Loucy (cell line): ENCODE measurements around the gene NBEAL2.
A peak's percentile ranks its signal among the peaks of the same experiment; 100 is the strongest.

ENCODE experiments used
- EZH2phosphoT487 ChIP-seq: fragments of 200-600 bp; IDR thresholded peaks from 2 replicates; pipeline ENCODE4 v1.6.1; 2018; ENCODE audit warnings: antibody characterized with exemption, mild to moderate bottlenecking, moderate library complexity, borderline replicate concordance
- TF ChIP-seq, protein P1 (sequence below): fragments of 200-600 bp; sonication (generic); conservative IDR thresholded peaks from 2 replicates; pipeline ENCODE4 v1.5.1; 2014; ENCODE audit warnings: mild to moderate bottlenecking, antibody characterized with exemption, low read length

DNA sequence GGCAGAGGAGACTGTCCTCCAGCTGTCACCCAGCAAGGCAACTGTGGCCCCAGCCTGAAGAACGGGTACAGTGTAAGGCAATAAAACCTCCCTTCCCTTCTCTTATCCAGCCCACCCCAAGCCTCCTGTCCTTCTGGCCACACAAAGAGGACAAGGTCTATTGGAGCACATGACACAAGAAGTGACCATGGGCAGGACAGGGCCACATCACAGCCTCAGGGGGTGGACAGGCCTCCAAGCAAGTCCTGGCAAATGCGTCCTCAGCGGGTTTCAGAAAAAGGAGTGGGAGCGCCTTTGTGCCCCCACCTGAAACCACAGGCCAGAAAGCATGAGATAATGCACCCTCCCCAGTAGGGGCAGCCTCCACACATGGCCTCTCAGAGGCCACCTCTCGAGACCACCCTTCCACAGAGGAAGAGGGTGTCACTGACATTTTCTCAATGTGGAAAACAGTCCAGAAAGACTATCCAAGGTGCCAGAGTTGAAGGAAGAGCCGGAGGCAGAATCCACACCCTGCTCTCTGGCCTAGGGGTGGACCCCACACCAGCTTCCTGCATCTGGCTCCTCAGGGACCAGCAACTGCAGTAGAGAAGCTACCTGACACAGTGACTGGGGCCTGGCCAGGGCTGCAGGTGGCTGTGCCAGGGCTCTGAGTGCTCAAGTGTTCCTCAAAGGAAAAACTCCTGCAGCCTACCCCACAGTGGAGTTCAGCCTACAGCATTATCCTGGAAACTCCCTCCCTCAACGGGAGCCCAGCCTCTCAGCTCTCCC lies 46.8 kb upstream of the NBEAL2 start:
- TF ChIP-seq, protein P1, sequence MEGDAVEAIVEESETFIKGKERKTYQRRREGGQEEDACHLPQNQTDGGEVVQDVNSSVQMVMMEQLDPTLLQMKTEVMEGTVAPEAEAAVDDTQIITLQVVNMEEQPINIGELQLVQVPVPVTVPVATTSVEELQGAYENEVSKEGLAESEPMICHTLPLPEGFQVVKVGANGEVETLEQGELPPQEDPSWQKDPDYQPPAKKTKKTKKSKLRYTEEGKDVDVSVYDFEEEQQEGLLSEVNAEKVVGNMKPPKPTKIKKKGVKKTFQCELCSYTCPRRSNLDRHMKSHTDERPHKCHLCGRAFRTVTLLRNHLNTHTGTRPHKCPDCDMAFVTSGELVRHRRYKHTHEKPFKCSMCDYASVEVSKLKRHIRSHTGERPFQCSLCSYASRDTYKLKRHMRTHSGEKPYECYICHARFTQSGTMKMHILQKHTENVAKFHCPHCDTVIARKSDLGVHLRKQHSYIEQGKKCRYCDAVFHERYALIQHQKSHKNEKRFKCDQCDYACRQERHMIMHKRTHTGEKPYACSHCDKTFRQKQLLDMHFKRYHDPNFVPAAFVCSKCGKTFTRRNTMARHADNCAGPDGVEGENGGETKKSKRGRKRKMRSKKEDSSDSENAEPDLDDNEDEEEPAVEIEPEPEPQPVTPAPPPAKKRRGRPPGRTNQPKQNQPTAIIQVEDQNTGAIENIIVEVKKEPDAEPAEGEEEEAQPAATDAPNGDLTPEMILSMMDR: peak; percentile 45
- TF ChIP-seq EZH2phosphoT487: no peak
